ENCODE data around the gene TMTC1.

The TMTC1 gene

GRCh38 chr12:29612912-29613311, 170.8 kb downstream of the TMTC1 start:
- DNase-seq (ENCODE audit: low spot score), result no peak

DNA sequence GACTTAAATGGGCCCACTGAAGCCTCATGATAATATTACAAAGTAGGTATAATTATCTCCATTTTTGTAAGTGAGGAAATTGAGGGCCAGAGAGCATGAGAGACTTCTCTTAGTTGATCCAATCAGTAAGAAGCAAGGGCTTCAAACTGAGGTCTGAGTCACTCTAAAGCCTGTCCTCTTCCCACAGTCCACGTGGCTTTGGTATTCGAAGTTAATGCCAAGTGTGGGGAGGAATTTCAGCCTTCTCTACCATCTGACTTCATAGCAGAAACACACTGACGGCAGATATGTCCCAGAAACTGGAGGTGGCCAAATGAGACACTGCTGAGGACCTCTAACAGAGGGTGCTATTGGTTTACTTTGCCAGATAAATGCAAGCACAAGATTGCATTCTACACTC, 171.8 kb downstream of the TMTC1 start:
- no peak for DNase-seq (ENCODE audit: low spot score)

DNA sequence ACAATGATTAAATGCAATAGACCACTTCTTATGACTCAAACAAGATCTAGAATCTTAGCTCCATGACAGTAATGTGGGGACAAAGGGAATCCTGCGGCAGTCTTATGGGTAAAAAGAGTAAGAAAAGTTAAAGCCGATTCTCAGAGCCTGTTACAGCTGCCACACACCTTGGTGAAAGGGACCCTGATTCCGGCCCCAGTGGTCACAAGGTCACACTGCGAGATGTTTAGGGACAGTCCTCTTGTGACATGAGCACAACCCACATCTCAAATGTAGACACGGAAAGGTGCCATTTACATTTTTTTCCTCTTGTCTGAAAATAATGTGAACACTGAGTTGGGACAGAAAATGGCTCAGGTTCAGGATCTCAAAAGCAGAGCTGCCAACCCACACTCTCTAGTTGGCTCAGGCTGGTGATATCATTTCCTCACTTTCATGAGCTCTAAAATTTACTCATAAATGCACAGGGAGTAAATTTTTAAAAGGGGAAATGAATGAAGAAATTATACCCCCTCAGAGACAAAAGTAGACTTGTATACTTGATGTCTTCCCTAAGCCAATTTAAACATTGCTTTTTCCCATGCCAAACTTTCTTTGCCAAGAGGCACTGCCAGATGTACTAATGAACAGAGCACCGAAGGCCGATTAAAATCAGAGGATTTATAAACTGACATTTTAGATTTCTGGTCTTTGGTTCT, 173.1 kb downstream of the TMTC1 start:
- DNase-seq (ENCODE audit: low spot score), result no peak

- no peak for DNase-seq (ENCODE audit: low spot score)
These were observed 174.1 kb downstream of the TMTC1 start for GRCh38 chr12:29609431-29610215.

GRCh38 chr12:29608581-29608980, 175.2 kb downstream of the TMTC1 start:
- no peak for DNase-seq (ENCODE audit: low spot score)

DNA sequence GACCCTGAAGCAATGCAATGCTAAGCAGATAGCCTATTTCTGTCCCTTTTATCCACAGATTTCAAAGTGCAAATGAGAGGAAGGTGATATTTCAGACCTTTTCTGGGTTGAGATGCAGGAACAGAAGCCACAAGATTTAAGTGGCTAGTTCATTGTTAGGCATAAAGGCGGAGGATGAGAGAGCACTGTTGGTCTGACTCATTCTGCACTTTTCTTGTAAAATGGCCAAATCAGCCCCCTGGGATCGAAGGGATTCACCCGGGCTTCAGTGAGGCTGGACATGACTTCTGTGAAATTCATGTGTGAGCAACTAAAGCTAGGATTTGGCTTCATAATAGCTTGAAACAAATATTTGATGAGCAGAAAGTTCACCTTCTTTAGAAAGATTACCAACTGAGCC, 184.4 kb downstream of the TMTC1 start:
- DNase-seq (ENCODE audit: low spot score), result no peak

GRCh38 chr12:29595071-29595755, 188.5 kb downstream of the TMTC1 start:
- no peak for DNase-seq (ENCODE audit: low spot score)

- no peak for DNase-seq (ENCODE audit: low spot score)
These were observed 190.7 kb downstream of the TMTC1 start for GRCh38 chr12:29593001-29593400.

DNA sequence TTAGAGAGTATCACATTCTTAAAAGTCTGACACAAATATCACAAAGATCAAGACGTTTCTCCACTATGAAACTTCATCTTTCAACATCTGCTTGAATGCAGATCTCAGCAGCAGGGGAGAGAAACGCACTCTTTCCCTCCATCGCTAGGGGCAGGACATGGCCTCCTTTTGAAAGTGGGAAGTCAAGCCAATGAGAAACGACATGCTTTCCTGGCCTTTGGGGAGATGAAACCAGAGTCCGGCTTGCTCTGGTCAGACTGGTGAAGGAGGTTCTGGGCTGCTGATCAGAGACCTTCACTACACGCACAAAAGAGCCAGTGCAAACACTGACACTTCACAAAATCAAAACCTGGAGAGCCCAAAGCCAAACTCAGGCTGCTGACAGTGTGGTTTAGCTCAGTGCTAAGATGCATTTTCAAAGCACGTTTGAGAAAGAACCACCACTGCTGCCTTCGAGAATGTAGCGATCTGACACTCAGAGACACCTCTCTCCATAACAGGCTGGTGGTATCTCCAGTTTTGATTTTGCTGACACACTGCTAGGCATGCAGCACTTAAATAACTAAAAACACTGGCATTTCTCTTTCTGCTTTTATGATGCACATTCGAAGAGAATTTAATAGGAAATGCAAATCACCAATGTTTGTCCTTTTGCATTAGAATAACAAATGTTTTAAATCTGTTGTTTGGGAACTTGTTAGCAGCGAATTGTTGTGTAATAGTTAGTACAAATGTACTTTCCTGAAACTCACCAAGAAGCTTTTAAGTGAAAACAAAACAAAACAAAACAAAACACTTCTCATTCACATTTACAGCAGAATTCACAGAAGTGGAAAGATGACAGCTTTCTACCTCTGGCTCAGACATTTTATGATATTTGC, 192.4 kb downstream of the TMTC1 start:
- DNase-seq (ENCODE audit: low spot score), result no peak

DNA sequence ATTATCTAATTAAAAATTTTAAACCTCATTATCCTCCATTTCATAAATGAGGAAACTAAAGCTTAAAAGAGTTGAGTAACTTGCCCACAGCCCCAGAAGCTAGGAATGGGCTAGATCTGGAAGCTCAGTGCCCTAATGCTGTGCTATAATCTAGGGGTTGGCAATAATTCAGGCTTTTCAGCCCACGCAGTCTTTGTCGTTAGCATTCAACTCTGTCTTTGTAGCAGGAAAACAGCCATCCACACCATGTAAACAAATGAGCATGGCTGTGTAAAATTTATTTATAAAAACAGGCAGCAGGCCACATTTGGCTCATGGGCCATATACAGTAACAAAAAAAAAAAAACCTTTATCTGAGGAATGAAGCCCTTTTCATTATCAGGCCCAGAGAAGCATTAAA, 193.9 kb downstream of the TMTC1 start:
- no peak for DNase-seq (ENCODE audit: low spot score)

- no peak for DNase-seq (ENCODE audit: low spot score)
These were observed 194.4 kb downstream of the TMTC1 start for GRCh38 chr12:29589286-29589820.

DNA sequence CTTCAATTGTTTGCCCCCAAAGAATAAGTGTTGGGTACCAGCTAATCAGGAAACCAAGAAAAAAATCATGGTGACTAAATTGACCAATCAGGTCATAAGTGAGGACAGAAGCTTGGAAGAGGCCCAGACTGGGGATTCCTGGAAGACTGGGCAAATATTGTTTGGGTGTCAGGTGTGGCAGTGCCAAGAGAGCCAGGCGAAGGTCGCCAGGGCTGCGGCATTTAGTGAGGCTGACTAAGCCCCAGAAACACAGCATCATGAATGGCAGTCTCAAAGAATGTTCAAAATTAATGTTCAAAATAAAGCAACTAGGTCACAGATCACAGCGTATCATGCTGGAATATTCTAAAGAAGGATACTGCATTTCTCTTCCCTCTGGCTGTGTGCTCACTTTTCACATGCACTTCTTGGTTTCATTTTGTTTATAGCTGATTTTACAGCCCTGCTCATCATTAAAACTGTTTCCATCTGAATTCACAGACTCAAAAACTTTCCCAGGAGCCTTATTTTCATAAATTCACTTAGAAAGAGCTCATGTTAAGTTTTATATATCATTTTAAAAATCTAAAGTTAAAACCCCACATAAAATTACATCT, 201.0 kb downstream of the TMTC1 start:
- DNase-seq (ENCODE audit: low spot score), result no peak

- DNase-seq (ENCODE audit: low spot score), result no peak
These were observed 201.6 kb downstream of the TMTC1 start for GRCh38 chr12:29582146-29582545.

DNA sequence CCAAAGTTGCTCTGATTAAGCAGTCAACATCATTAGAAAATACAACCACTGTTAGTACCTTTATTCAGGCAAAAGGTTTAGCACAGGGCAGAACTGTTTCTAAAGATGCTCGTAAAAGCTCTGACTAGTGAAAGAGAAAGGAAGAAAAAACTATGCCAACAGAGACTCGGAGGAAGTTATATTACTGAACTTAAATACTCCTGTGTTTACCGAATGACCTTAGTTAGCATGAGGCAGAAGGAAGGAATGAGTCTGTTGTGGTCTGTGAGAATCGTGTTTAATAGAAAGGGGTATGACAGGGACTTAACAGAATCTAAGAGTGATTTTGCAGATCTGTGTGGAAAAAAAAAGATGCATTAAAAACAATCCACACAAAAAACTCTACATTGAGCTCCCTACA, 202.1 kb downstream of the TMTC1 start:
- DNase-seq (ENCODE audit: low spot score), result no peak

- no peak for DNase-seq (ENCODE audit: low spot score)
These were observed 202.8 kb downstream of the TMTC1 start for GRCh38 chr12:29580971-29581370.

GRCh38 chr12:29578731-29579130, 205.0 kb downstream of the TMTC1 start:
- DNase-seq (ENCODE audit: low spot score), result no peak

- DNase-seq (ENCODE audit: low spot score), result no peak
These were observed 205.7 kb downstream of the TMTC1 start for GRCh38 chr12:29578070-29578469.

DNA sequence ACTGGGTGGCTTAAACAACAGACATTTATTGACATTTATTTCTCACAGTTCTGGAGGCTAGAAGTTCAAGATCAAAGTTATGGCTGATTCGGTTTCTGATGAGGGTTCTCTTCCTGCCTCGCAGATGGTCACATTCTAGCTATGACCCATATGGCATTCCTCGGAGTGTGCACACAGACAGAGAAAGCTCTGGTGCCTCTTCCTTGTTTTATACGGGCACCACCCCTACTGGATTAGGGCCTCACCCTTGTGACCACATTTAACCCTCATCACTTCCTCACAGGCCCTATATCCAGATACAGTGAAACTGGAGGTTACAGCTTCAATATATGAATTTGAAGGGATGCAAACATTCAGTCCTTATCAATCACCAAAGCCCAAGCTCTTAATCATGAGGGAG, 209.2 kb downstream of the TMTC1 start:
- no peak for DNase-seq (ENCODE audit: low spot score)

- DNase-seq (ENCODE audit: low spot score), result no peak
These were observed 210.8 kb downstream of the TMTC1 start for GRCh38 chr12:29572938-29573337.

- DNase-seq (ENCODE audit: low spot score), result no peak
These were observed 211.3 kb downstream of the TMTC1 start for GRCh38 chr12:29572464-29572863.

GRCh38 chr12:29569132-29569757, 214.5 kb downstream of the TMTC1 start:
- DNase-seq (ENCODE audit: low spot score), result no peak
